Small intestine (tissue), 7 donors: ENCODE data around the gene CDC42EP4. TPM values are rescaled to one million over a fixed set of nuclear protein-coding genes. Genes with fewer than 3 reads are reported as not detected.

Source experiments
- DNase-seq, 2 donors: peaks; one replicate each; pipeline versions ENCODE4 v3.0.0 to v3.0.0-alpha.2; 2013
- FAIRE-seq: peaks from 2 replicates; lab custom pipeline; 2012; peaks lifted over from hg19 to GRCh38; lab: Jason Lieb, UNC
- H3K27ac ChIP-seq, 3 donors: one replicate each; pipeline ENCODE4 v1.5.1; 2013; ENCODE audit warnings: low read length in 2 of 3, mild to moderate bottlenecking in 2 of 3, control low read depth in 1 of 3, inconsistent platforms in 1 of 3, low read depth in 1 of 3, moderate library complexity in 1 of 3
- H3K27me3 ChIP-seq, 3 donors: one replicate each; pipeline ENCODE4 v1.6.1; 2013; ENCODE audit warnings: low read length in 3 of 3, inconsistent platforms in 1 of 3; ENCODE audit not compliant: control insufficient read depth in 3 of 3, insufficient read depth in 3 of 3
- H3K36me3 ChIP-seq, 3 donors: one replicate each; pipeline ENCODE4 v1.6.1; 2013; ENCODE audit warnings: low read length in 3 of 3, inconsistent platforms in 1 of 3, low read depth in 1 of 3, mild to moderate bottlenecking in 1 of 3, moderate library complexity in 1 of 3; ENCODE audit not compliant: control insufficient read depth in 3 of 3, insufficient read depth in 2 of 3
- H3K4me1 ChIP-seq, 3 donors: one replicate each; pipeline ENCODE4 v1.6.1; 2013; ENCODE audit warnings: low read length in 2 of 3, inconsistent platforms in 1 of 3, low read depth in 1 of 3, mild to moderate bottlenecking in 1 of 3, moderate library complexity in 1 of 3; ENCODE audit not compliant: control insufficient read depth in 3 of 3, insufficient read depth in 2 of 3
- H3K4me3 ChIP-seq, 3 donors: one replicate each; pipeline ENCODE4 v1.5.1; 2013; ENCODE audit warnings: low read length in 3 of 3, control low read depth in 1 of 3, inconsistent platforms in 1 of 3, low read depth in 1 of 3, mild to moderate bottlenecking in 1 of 3, moderate library complexity in 1 of 3
- H3K9me3 ChIP-seq, 2 donors: one replicate each; pipeline ENCODE4 v1.6.1; 2013; ENCODE audit warnings: low read depth in 1 of 2, low read length in 1 of 2; ENCODE audit not compliant: control insufficient read depth in 2 of 2, insufficient read depth in 1 of 2
- WGBS, 3 donors: extraction: QIAGEN DNeasy Blood & Tissue Kit; methylation state at CpG; one replicate each; pipeline ENCODE4 v1.1.7; 2013; 5-methylcytosine and 5-hydroxymethylcytosine counted together
- polyA plus RNA-seq, 4 donors: library from polyadenylated mRNA; stranded (reverse) in 3 of 4; unstranded in 1 of 4; fragments of 200-250 nt in 3 of 4; fragments of 120-200 nt in 1 of 4; gene quantifications; one replicate each; pipeline versions ENCODE4 v1.2.1 to v1.2.3, GENCODE V29; 2013
- donor health status: healthy with polysubstance abuse.
- donor health status: control.
- donor health status: control.
- donor health status: Bipolar disorder and iron deficiency.
- donor health status: healthy.

The CDC42EP4 gene
- polyA plus RNA-seq, 4 donors = 46.5 to 64.9 (median 59.1) TPM

DNA sequence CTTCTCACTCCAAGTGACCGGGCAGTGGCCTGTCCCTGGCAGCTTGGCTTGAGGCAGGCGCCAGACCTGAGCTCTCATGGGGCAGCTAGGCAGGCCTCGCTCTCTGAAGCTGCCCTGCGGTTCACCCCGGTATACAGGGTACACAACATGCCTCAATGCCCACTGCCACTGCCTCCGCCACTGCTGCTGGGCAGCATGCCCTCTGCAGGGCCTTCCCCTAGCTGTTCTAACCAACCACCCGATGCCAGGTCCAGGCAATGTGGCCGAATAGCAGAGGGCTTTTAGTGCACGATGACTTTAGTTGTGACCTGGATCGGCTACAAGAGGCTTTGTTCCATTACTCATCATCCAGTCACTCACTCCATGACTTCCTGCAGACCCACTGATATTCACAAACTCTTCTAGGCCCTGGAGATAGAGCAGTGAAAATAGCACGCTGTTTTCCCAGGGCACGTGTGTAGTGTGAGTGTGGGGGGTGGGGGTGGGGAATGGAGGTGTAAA, 19.7 kb downstream of the CDC42EP4 start:
- WGBS, 3 donors = 52 to 64% (median 52%) methylated on average over 12 of the region's 12 CpGs
- H3K9me3 ChIP-seq = no peaks in the 10 kb centered on the region
- DNase-seq (no peak), FAIRE-seq (no peak)
- peaks cover 0 to 72% (median 0%) of the 10 kb centered on the region in 3 donors for H3K36me3 ChIP-seq
- no peaks in the 10 kb centered on the region for H3K27me3 ChIP-seq
- H3K4me1 ChIP-seq = peaks cover 28 to 49% (median 30%) of the 10 kb centered on the region in 3 donors
- peak overlapping the region in 2 of 3 donors; percentile 87 for H3K27ac ChIP-seq
- no peak overlapping the region for H3K4me3 ChIP-seq

GRCh38 chr17:73291260-73291801, 20.5 kb downstream of the CDC42EP4 start:
- Histone ChIP-seq H3K9me3 (no peaks in the 10 kb centered on the region), H3K27ac (peak overlapping the region; percentile 35 to 87 (median 87)), H3K4me3 (no peak overlapping the region), H3K4me1 (peaks cover 28 to 49% (median 30%) of the 10 kb centered on the region in 3 donors), H3K36me3 (peaks cover 0 to 80% (median 0%) of the 10 kb centered on the region in 3 donors), H3K27me3 (no peaks in the 10 kb centered on the region)
- 31 to 44% (median 37%) methylated on average over 8 of the region's 8 CpGs for WGBS, 3 donors
- peak in 1 of 2 donors; percentile 71 for DNase-seq
- FAIRE-seq = no peak

DNA sequence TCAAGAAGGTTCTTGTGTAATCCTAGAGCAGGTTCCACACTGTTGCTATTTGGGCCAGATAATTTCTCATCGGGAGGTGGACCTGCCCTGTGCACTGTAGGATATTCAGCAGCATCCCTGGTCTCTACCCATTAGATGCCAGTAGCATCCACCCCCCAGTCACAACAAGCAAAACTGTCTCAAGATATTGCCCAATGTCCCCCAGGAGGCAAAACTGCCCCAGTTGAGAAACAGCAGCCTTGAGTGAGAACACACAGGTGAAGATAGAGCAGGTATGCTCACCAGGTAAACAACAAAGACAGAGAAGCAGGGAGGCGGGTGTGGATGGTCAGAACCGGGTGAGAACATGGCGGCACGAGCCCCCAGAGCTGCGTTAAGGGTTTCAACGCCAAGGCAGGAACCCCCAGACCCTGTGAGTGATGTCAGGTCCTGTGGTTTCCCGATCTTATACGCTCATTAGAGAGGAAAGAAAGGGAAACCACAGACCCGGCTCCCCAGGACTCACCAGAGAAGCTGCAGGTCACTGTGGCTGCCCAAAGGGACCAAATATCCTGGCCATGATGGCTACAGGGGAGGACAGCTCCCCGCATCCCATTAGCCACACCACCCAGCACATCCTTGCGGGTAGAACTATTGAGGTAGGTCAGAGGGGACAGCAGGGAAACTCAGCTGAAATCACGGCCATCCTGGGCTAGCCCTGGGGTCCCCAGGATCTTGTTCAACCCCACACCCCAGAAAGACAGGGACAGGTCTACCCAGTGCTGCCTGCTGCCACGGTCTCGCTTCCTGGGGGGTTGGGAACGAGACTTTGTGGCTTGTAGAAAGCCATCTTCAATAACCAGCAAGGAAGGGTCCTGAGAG, 21.2 kb downstream of the CDC42EP4 start:
- H3K4me1 ChIP-seq = peaks cover 28 to 49% (median 30%) of the 10 kb centered on the region in 3 donors
- FAIRE-seq = no peak
- H3K9me3 ChIP-seq = no peaks in the 10 kb centered on the region
- 36 to 67% (median 42%) methylated on average over 16 of the region's 16 CpGs for WGBS, 3 donors
- DNase-seq = no peak
- peak overlapping the region; percentile 84 to 87 (median 87) for H3K27ac ChIP-seq
- no peaks in the 10 kb centered on the region for H3K27me3 ChIP-seq
- H3K4me3 ChIP-seq = no peak overlapping the region
- peaks cover 0 to 85% (median 3%) of the 10 kb centered on the region in 3 donors for H3K36me3 ChIP-seq

- WGBS, 3 donors = 15 to 54% (median 46%) methylated on average over 7 of the region's 7 CpGs
- Histone ChIP-seq H3K36me3 (peaks cover 0 to 86% (median 8%) of the 10 kb centered on the region in 3 donors), H3K27ac (peak overlapping the region; percentile 84 to 87 (median 87)), H3K4me1 (peaks cover 25 to 54% (median 28%) of the 10 kb centered on the region in 3 donors), H3K9me3 (no peaks in the 10 kb centered on the region), H3K4me3 (no peak overlapping the region), H3K27me3 (no peaks in the 10 kb centered on the region)
- DNase-seq (no peak), FAIRE-seq (no peak)
These were observed 22.1 kb downstream of the CDC42EP4 start for GRCh38 chr17:73289549-73290254.

DNA sequence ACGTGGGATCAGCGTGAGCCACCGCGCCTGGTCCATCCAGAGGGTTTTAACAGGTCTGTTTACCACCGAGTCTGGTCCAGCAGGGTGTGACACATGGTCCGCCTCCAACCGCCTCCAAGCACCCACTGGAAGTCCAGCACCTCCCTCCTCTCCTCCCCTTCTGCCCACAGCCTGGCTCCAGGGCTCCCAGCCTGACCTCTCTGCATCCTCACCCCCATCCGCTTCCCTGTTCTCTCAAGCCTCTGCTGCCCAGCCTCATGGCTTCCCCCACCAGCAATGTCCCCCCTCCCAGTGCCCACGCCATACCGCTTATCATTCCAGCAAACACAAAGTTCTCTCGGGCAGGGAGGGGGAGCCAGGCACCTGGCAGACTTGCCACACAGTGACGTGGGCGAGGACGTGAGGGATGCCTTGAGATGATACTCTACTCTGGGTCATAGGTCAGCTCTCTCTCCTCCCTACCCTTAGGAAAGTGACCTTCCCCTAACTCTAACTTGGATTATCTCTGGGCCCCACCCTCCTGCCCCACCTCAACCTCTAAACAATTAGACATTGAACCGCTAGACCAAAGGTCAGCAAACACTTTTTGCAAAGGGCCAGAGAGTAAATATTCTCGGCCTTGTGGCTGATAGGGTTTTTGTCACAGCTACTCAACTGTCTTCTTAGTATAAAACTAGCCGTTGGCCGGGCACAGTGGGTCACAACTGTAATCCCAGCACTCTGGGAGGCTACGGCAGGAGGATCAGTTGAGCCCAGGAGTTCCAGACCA, 23.1 kb downstream of the CDC42EP4 start:
- no peak for FAIRE-seq
- no peaks in the 10 kb centered on the region for H3K27me3 ChIP-seq
- H3K4me1 ChIP-seq = peaks cover 25 to 54% (median 28%) of the 10 kb centered on the region in 3 donors
- H3K27ac ChIP-seq = peak overlapping the region; percentile 62 to 86 (median 84)
- H3K36me3 ChIP-seq = peaks cover 0 to 90% (median 9%) of the 10 kb centered on the region in 3 donors
- WGBS, 3 donors = 18 to 47% (median 31%) methylated on average over 18 to 19 of the region's 19 CpGs
- DNase-seq = peak; percentile 91 to 99
- no peaks in the 10 kb centered on the region for H3K9me3 ChIP-seq
- no peak overlapping the region for H3K4me3 ChIP-seq

DNA sequence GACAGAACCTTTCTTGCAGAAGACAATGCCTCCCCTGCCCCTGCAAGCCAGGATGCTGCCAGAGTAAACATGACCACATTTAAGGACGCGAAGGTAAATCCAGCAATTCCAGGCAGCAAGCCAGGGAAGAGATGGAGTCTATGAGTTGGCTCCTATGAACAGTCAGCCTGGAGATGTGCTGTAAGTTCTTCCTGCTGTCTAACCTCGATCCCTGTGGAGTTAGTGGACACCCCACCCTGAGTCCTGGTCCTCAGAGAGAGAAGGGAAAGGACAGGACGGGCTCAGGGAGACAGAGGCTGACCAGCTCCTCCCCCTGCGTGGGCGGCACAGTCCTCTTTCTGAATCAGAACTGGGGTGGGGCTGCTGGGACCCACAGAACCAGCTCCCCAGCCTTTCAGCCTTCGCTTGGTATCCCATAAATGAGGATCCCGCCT, 24.9 kb downstream of the CDC42EP4 start:
- WGBS, 3 donors = 41 to 61% (median 59%) methylated on average over 8 of the region's 8 CpGs
- Histone ChIP-seq H3K4me3 (no peak overlapping the region), H3K9me3 (no peaks in the 10 kb centered on the region), H3K27ac (no peak overlapping the region), H3K4me1 (peaks cover 11 to 46% (median 20%) of the 10 kb centered on the region in 3 donors), H3K27me3 (no peaks in the 10 kb centered on the region), H3K36me3 (peaks cover 0 to 89% (median 9%) of the 10 kb centered on the region in 3 donors)
- FAIRE-seq (no peak), DNase-seq (no peak)

- Histone ChIP-seq H3K27me3 (no peaks in the 10 kb centered on the region), H3K27ac (no peak overlapping the region), H3K36me3 (peaks cover 0 to 88% (median 9%) of the 10 kb centered on the region in 3 donors), H3K4me1 (peaks cover 4 to 39% (median 13%) of the 10 kb centered on the region in 3 donors), H3K9me3 (no peaks in the 10 kb centered on the region), H3K4me3 (no peak overlapping the region)
- DNase-seq = no peak
- no peak for FAIRE-seq
- WGBS, 3 donors = 83 to 85% (median 84%) methylated on average over 52 of the region's 52 CpGs
These were observed 25.6 kb downstream of the CDC42EP4 start for GRCh38 chr17:73285916-73286862.
